Endothelial cell of umbilical vein (primary cell): ENCODE results near the gene TSPAN18. TPM values are rescaled to one million over a fixed set of nuclear protein-coding genes. Genes with fewer than 3 reads are reported as not detected.
A peak's percentile ranks its signal among the peaks of the same experiment; 100 is the strongest.

ENCODE experiments used
- BruUV-seq: library from RNA; stranded (reverse); fragments of 400-500 nt; replicated peaks from 2 replicates; lab custom pipeline; 2021; lab: Mats Ljungman, UMichigan
- CTCF ChIA-PET: fragments of 300-600, 350-600 bp; sonication (Branson Sonifier 250); formaldehyde crosslinking; loops from one replicate; lab custom pipeline; 2021; ENCODE audit warnings: antibody characterized with exemption, inconsistent platforms; lab: Charles Lee
- POLR2A ChIA-PET: fragments of 300-600, 350-600 bp; sonication (Branson Sonifier 250); formaldehyde crosslinking; loops from one replicate; lab custom pipeline; 2021; ENCODE audit warnings: antibody characterized with exemption, inconsistent platforms; lab: Charles Lee
- DNase-seq: peaks from one replicate; pipeline ENCODE4 v3.0.0-alpha.2; 2011; ENCODE audit warnings: low read depth, low spot score
- FAIRE-seq: peaks from 2 replicates; lab custom pipeline; 2011; peaks lifted over from hg19 to GRCh38; lab: Jason Lieb, UNC
- H2AFZ ChIP-seq: 2 replicates; pipeline ENCODE4 v1.6.0; 2012; ENCODE audit warnings: low read depth, low read length, control low read depth, inconsistent platforms
- H3K27ac ChIP-seq: 2 replicates; pipeline ENCODE4 v1.5.1; 2011; ENCODE audit warnings: low read depth, mild to moderate bottlenecking, control low read depth, low read length, moderate library complexity; ENCODE audit not compliant: insufficient read depth
- H3K27me3 ChIP-seq, 2 experiments: 2 replicates each; pipeline versions ENCODE4 v1.6.0 to v1.6.1; 2011; ENCODE audit warnings: low read length in 2 of 2, mixed read lengths in 1 of 2; ENCODE audit not compliant: control insufficient read depth in 2 of 2, insufficient read depth in 2 of 2
- H3K36me3 ChIP-seq, 2 experiments: 2 replicates in 1 of 2; 3 replicates in 1 of 2; pipeline ENCODE4 v1.5.1; 2011; ENCODE audit warnings: low read length in 2 of 2, mild to moderate bottlenecking in 1 of 2, moderate library complexity in 1 of 2; ENCODE audit not compliant: control insufficient read depth in 2 of 2, insufficient read depth in 2 of 2; ENCODE audit errors: extremely low read depth in 1 of 2
- H3K4me1 ChIP-seq: 3 replicates; pipeline ENCODE4 v1.5.1; 2011; ENCODE audit warnings: mild to moderate bottlenecking, low read length; ENCODE audit not compliant: control insufficient read depth, insufficient read depth; ENCODE audit errors: extremely low read depth
- H3K4me2 ChIP-seq: 2 replicates; pipeline ENCODE4 v1.6.1; 2011; ENCODE audit warnings: low read length, control low read depth, mixed read lengths; ENCODE audit not compliant: insufficient read depth
- H3K4me3 ChIP-seq, 3 experiments: fragments of 200-600 bp in 1 of 3; sonication (generic), shearing (Covaris generic) in 1 of 3; replicated peaks in 1 of 3; 2 replicates each; pipeline ENCODE4 v1.5.1; 2011 to 2016; ENCODE audit warnings: control low read depth in 3 of 3, low read length in 3 of 3, mild to moderate bottlenecking in 2 of 3, inconsistent platforms in 1 of 3, low read depth in 1 of 3, moderate library complexity in 1 of 3; ENCODE audit not compliant: insufficient read depth in 1 of 3
- H3K79me2 ChIP-seq: 2 replicates; pipeline ENCODE4 v1.6.0; 2012; ENCODE audit warnings: low read length, inconsistent platforms; ENCODE audit not compliant: control insufficient read depth, insufficient read depth
- H3K9ac ChIP-seq: replicated peaks from 2 replicates; pipeline ENCODE3; 2011; ENCODE audit warnings: low read length, control low read depth; ENCODE audit not compliant: insufficient read depth; ENCODE audit errors: extremely low read depth
- H3K9me1 ChIP-seq: replicated peaks from 3 replicates; pipeline ENCODE4 v1.6.0; 2011; ENCODE audit warnings: mild to moderate bottlenecking, low read length; ENCODE audit not compliant: control insufficient read depth, insufficient read depth; ENCODE audit errors: extremely low read depth
- H3K9me3 ChIP-seq: replicated peaks from 2 replicates; pipeline ENCODE4 v1.5.1; 2012; ENCODE audit warnings: low read length, inconsistent platforms; ENCODE audit not compliant: control insufficient read depth, insufficient read depth
- H4K20me1 ChIP-seq: replicated peaks from 2 replicates; pipeline ENCODE3; 2011; ENCODE audit warnings: mild to moderate bottlenecking, low read length; ENCODE audit not compliant: control insufficient read depth, insufficient read depth; ENCODE audit errors: extremely low read depth
- CTCF ChIP-seq, 2 donors: IDR thresholded peaks; 1 replicate in 1 of 2; 2 replicates in 1 of 2; pipeline ENCODE4 v1.5.1; 2011; ENCODE audit warnings: low read length in 2 of 2, mild to moderate bottlenecking in 2 of 2, moderate library complexity in 2 of 2, control low read depth in 1 of 2, inconsistent platforms in 1 of 2, low read depth in 1 of 2; ENCODE audit not compliant: insufficient read depth in 1 of 2; ENCODE audit errors: extremely low read depth in 1 of 2
- EZH2 ChIP-seq: IDR thresholded peaks from 2 replicates; pipeline ENCODE4 v1.6.1; 2012; ENCODE audit warnings: borderline replicate concordance, low read depth, mild to moderate bottlenecking, moderate library complexity, low read length, inconsistent platforms; ENCODE audit not compliant: severe bottlenecking
- GATA2 ChIP-seq: IDR thresholded peaks from 2 replicates; pipeline ENCODE4 v1.7.0; 2011; ENCODE audit warnings: low read depth, mild to moderate bottlenecking, moderate library complexity, mixed read lengths, low read length; ENCODE audit not compliant: insufficient read length, insufficient read depth
- JUN ChIP-seq: IDR thresholded peaks from 2 replicates; pipeline ENCODE4 v1.6.1; 2011; ENCODE audit warnings: borderline replicate concordance, low read depth; ENCODE audit not compliant: insufficient read length, insufficient read depth
- MAX ChIP-seq: IDR thresholded peaks from 2 replicates; pipeline ENCODE4 v1.6.1; 2011; ENCODE audit not compliant: insufficient read depth, insufficient read length
- MYC ChIP-seq: IDR thresholded peaks from one replicate; pipeline ENCODE4 v1.6.1; 2011; ENCODE audit warnings: mild to moderate bottlenecking, low read depth, low read length
- POLR2A ChIP-seq: IDR thresholded peaks from 2 replicates; pipeline ENCODE4 v1.6.1; 2012; ENCODE audit warnings: low read depth, mild to moderate bottlenecking, control low read depth, low read length
- POLR2AphosphoS5 ChIP-seq: IDR thresholded peaks from 2 replicates; pipeline ENCODE4 v1.6.1; 2012; ENCODE audit warnings: low read depth, mild to moderate bottlenecking, control low read depth, low read length, moderate library complexity; ENCODE audit not compliant: insufficient read depth
- dilution Hi-C: fragments of 300-500 bp; cut with MboI; formaldehyde crosslinking; loops from one replicate; pipeline ENCODE4 v1.15.0; 2019; ENCODE audit warnings: low sequenced_read_pairs; ENCODE audit not compliant: extremely low pct_ligation_motif_present
- intact Hi-C: fragments of 100-400 bp; cut with micrococcal nuclease; formaldehyde crosslinking; loops from one replicate; pipeline ENCODE4 v1.10.0; 2022
- polyA plus RNA-seq, 4 experiments: library from polyadenylated mRNA; depleted of rRNA in 3 of 4; stranded (reverse) in 3 of 4; unstranded in 1 of 4; fragments of >200 nt; gene quantifications; 2 replicates each; pipeline versions ENCODE4 v1.2.1 to v1.2.3, GENCODE V29; 2011 to 2012; ENCODE audit warnings: missing spikeins in 1 of 4
- total RNA-seq: library from RNA; stranded (reverse); gene quantifications from 2 replicates; pipeline ENCODE4 v1.2.3, GENCODE V29; 2021

The TSPAN18 gene
- total and polyA plus RNA-seq, 2 donors (not counting 3 experiments of a cell fraction or from before 2014, with no cell fraction given): 32.2 to 118 TPM

GRCh38 chr11:44718612-44719390 lies 8.0 kb upstream of the TSPAN18 start:
- no peaks in the 10 kb centered on the region for H3K79me2 ChIP-seq
- no peaks in the 10 kb centered on the region for H3K36me3 ChIP-seq
- H3K27me3 ChIP-seq: peaks cover 2 to 8% of the 10 kb centered on the region in 2 experiments
- H3K4me3 ChIP-seq: no peak overlapping the region
- H3K27ac ChIP-seq: no peak overlapping the region
- dilution Hi-C loops (no loop called here), intact Hi-C loops (no loop called here)
- no peaks in the 10 kb centered on the region for H4K20me1 ChIP-seq
- BruUV-seq: no TSS peak
- POLR2A ChIA-PET: no interaction called here
- H2AFZ ChIP-seq: no peak overlapping the region
- TF ChIP-seq POLR2A: no peak
- DNase-seq (no peak), FAIRE-seq (no peak)
- CTCF ChIA-PET: no interaction called here
- H3K4me1 ChIP-seq: no peaks in the 10 kb centered on the region
- H3K4me2 ChIP-seq: no peak overlapping the region
- H3K9me3 ChIP-seq: no peaks in the 10 kb centered on the region
- no peak overlapping the region for H3K9ac ChIP-seq
- no peaks in the 10 kb centered on the region for H3K9me1 ChIP-seq

- dilution Hi-C loops: no loop called here
- CTCF ChIA-PET: interaction anchor here (0.8 to 2.6 kb wide), 10 partner anchors 19 to 186 kb away, joined by 3 to 17 read pairs (median 4); no protein-coding TSS in a partner anchor
- no peak overlapping the region for H3K9ac ChIP-seq
Measured at GRCh38 chr11:44725016-44725685, 1.6 kb upstream of the TSPAN18 start.

More at GRCh38 chr11:44725016-44725685, 1.6 kb upstream of the TSPAN18 start:
- DNase-seq (no peak), FAIRE-seq (peak; percentile 31)
- no TSS peak for BruUV-seq
- H3K27me3 ChIP-seq: no peaks in the 10 kb centered on the region
- H3K79me2 ChIP-seq: no peaks in the 10 kb centered on the region
- no peak for TF ChIP-seq JUN
- TF ChIP-seq MAX: no peak
- TF ChIP-seq GATA2: no peak
- TF ChIP-seq POLR2AphosphoS5: no peak
- TF ChIP-seq EZH2: no peak
- no peak for TF ChIP-seq CTCF (IDR thresholded peaks at IDR 0.05; ENCODE audit: extremely low read depth in 1 of 2, insufficient read depth in 1 of 2, low read depth in 1 of 2, low read length in 2 of 2)
- TF ChIP-seq MYC: no peak
- H3K36me3 ChIP-seq: no peaks in the 10 kb centered on the region
- H3K9me1 ChIP-seq: no peaks in the 10 kb centered on the region
- H3K27ac ChIP-seq: no peak overlapping the region
- peaks cover 32% of the 10 kb centered on the region for H3K4me1 ChIP-seq
- H2AFZ ChIP-seq: no peak overlapping the region
- H3K9me3 ChIP-seq: no peaks in the 10 kb centered on the region
- no peaks in the 10 kb centered on the region for H4K20me1 ChIP-seq
- no peak overlapping the region for H3K4me3 ChIP-seq
- POLR2A ChIA-PET: no interaction called here
- no peak overlapping the region for H3K4me2 ChIP-seq
- intact Hi-C loops: no loop called here
